ENCODE results near the gene TUBGCP6.
A peak's percentile ranks its signal among the peaks of the same experiment; 100 is the strongest.

The TUBGCP6 gene

GRCh38 chr22:50244420-50245213 is at the start of gene TUBGCP6:
TUBGCP6 (minus strand) TSS chr22:50245023; CDS start chr22:50244459, 564 bp downstream.
- DNase-seq (ENCODE audit: low spot score) = peak; percentile 95

GRCh38 chr22:50294319-50294656 is 49.5 kb upstream of the TUBGCP6 start:
- DNase-seq (ENCODE audit: low spot score) = no peak

GRCh38 chr22:50293441-50294318 is 48.9 kb upstream of the TUBGCP6 start:
- DNase-seq (ENCODE audit: low spot score) = no peak

- DNase-seq (ENCODE audit: low spot score) = no peak
Observed at GRCh38 chr22:50292643-50293440, 48.0 kb upstream of the TUBGCP6 start.

- DNase-seq (ENCODE audit: low spot score) = no peak
Observed at GRCh38 chr22:50289942-50290630, 45.3 kb upstream of the TUBGCP6 start.

GRCh38 chr22:50289151-50289941 is 44.5 kb upstream of the TUBGCP6 start:
- DNase-seq (ENCODE audit: low spot score) = no peak

GRCh38 chr22:50287731-50288130 is 42.9 kb upstream of the TUBGCP6 start:
- no peak for DNase-seq (ENCODE audit: low spot score)

GRCh38 chr22:50286701-50287318 is 42.0 kb upstream of the TUBGCP6 start:
- no peak for DNase-seq (ENCODE audit: low spot score)

GRCh38 chr22:50286275-50286674 is 41.5 kb upstream of the TUBGCP6 start:
- DNase-seq (ENCODE audit: low spot score) = no peak

- no peak for DNase-seq (ENCODE audit: low spot score)
Observed at GRCh38 chr22:50285568-50286229, 40.9 kb upstream of the TUBGCP6 start.

GRCh38 chr22:50284479-50284878 is 39.7 kb upstream of the TUBGCP6 start:
- no peak for DNase-seq (ENCODE audit: low spot score)

- no peak for DNase-seq (ENCODE audit: low spot score)
Observed at GRCh38 chr22:50283821-50284220, 39.0 kb upstream of the TUBGCP6 start.

- no peak for DNase-seq (ENCODE audit: low spot score)
Observed at GRCh38 chr22:50282361-50283155, 37.7 kb upstream of the TUBGCP6 start.

GRCh38 chr22:50281957-50282356 is 37.1 kb upstream of the TUBGCP6 start:
- DNase-seq (ENCODE audit: low spot score) = no peak

- DNase-seq (ENCODE audit: low spot score) = no peak
Observed at GRCh38 chr22:50281384-50281760, 36.5 kb upstream of the TUBGCP6 start.

- no peak for DNase-seq (ENCODE audit: low spot score)
Observed at GRCh38 chr22:50280708-50281383, 36.0 kb upstream of the TUBGCP6 start.

GRCh38 chr22:50280022-50280707 is 35.3 kb upstream of the TUBGCP6 start:
- DNase-seq (ENCODE audit: low spot score) = no peak

Data from D341Med (cell line).